MCF 10A (cell line): Measurements from ENCODE around the gene SLC22A13. TPM values are rescaled to one million over a fixed set of nuclear protein-coding genes. Genes with fewer than 3 reads are reported as not detected.

Source experiments
- BruUV-seq: library from RNA; stranded (reverse); fragments of 400-500 nt; replicated peaks from 2 replicates; lab custom pipeline; 2021; lab: Mats Ljungman, UMichigan
- CTCF ChIA-PET: fragments of 300-600 bp; sonication (Branson Sonifier 250); formaldehyde crosslinking; extraction: SDS; loops from one replicate; lab custom pipeline; 2021; ENCODE audit warnings: antibody characterized with exemption, inconsistent platforms; lab: Yijun Ruan, JAX
- POLR2A ChIA-PET: fragments of 300-600, 350-650 bp; sonication (Branson Sonifier 250); formaldehyde crosslinking; extraction: SDS; loops from one replicate; lab custom pipeline; 2020; ENCODE audit warnings: antibody characterized with exemption, inconsistent platforms; lab: Yijun Ruan, JAX
- DNase-seq: peaks from one replicate; pipeline ENCODE4 v3.0.0-alpha.2; 2018; ENCODE audit not compliant: unreplicated experiment
- H3K27ac Mint-ChIP-seq: one replicate; pipeline ENCODE4 v1.8.0; 2022; ENCODE audit warnings: mild to moderate bottlenecking, low read depth, mixed read lengths; ENCODE audit not compliant: unreplicated experiment
- H3K27me3 Mint-ChIP-seq: one replicate; pipeline ENCODE4 v1.8.0; 2022; ENCODE audit warnings: mixed read lengths; ENCODE audit not compliant: insufficient read depth, unreplicated experiment
- H3K36me3 Mint-ChIP-seq: one replicate; pipeline ENCODE4 v1.8.0; 2022; ENCODE audit warnings: mild to moderate bottlenecking, moderate library complexity, mixed read lengths; ENCODE audit not compliant: insufficient read depth, unreplicated experiment
- H3K4me1 Mint-ChIP-seq: one replicate; pipeline ENCODE4 v1.8.0; 2022; ENCODE audit warnings: mixed read lengths; ENCODE audit not compliant: insufficient read depth, unreplicated experiment
- H3K4me3 Mint-ChIP-seq: one replicate; pipeline ENCODE4 v1.8.0; 2022; ENCODE audit warnings: mild to moderate bottlenecking, moderate library complexity, mixed read lengths; ENCODE audit not compliant: unreplicated experiment
- H3K9me3 Mint-ChIP-seq: one replicate; pipeline ENCODE4 v1.8.0; 2022; ENCODE audit warnings: mixed read lengths; ENCODE audit not compliant: unreplicated experiment
- intact Hi-C: fragments of 100-400 bp; cut with micrococcal nuclease; formaldehyde crosslinking; loops from 2 replicates; pipeline ENCODE4 v1.14.1; 2022
- total RNA-seq: library from RNA; stranded (reverse); gene quantifications from 2 replicates; pipeline ENCODE4 v1.2.3, GENCODE V29; 2022
- TF ChIP-seq, protein P1 (sequence below): fragments of 200-600 bp; IDR thresholded peaks from one replicate; pipeline ENCODE4 v1.8.0; 2022; ENCODE audit warnings: antibody characterized with exemption, mild to moderate bottlenecking; ENCODE audit not compliant: unreplicated experiment

Gene SLC22A13
- total RNA-seq, 1 experiment from 2014 or later, result 1.9 TPM

DNA sequence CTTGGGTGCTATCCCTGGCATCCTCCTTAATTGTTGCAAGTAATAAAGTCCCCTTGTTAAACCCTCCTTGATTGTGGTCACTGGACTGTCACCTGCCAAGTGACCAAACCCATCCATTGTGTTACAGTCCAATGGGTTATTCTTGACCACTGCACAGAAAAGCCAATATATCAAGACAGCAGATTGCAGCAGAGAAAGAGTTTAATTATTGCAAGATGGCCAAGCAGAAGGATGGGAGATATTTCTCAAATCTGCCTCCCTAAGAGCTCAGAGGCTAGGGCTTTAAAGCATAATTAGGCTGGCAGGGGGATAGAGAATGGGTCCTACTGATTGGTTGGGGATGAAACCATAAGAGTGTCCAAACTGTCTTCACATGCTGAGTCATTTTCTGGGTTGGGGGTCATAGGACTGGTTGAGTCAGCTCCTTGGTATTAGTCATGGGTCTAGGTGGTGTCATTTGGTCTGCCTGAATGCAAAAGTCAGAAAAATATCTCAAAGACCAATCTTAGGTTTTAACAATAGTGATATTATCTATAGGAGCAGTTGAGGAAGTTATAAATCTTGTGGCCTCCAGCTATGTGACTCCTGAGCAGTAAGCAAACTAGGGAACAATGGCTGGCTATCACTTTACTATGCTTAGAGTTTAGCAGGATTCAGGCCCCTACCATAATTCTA lies 61.9 kb downstream of the SLC22A13 start:
- Mint-ChIP-seq H3K4me1 (no peaks in the 10 kb centered on the region), H3K4me3 (no peak overlapping the region), H3K36me3 (peaks cover 6% of the 10 kb centered on the region), H3K9me3 (no peaks in the 10 kb centered on the region), H3K27ac (peak overlapping the region; percentile 59), H3K27me3 (no peaks in the 10 kb centered on the region)
- DNase-seq, result peak; percentile 39
- ChIA-PET CTCF (interaction anchor here (0.6 to 3.7 kb wide), 2 partner anchors 19 to 25 kb away, joined by 3 to 17 read pairs; partner anchors contain the start of gene XYLB), POLR2A (interaction anchor here (0.8 kb wide), 1 partner anchor 191 kb away, joined by 3 read pairs; the partner anchor contains the start of gene ACAA1)
- intact Hi-C loops, result no loop called here
- BruUV-seq, result no TSS peak
- TF ChIP-seq, protein P1, sequence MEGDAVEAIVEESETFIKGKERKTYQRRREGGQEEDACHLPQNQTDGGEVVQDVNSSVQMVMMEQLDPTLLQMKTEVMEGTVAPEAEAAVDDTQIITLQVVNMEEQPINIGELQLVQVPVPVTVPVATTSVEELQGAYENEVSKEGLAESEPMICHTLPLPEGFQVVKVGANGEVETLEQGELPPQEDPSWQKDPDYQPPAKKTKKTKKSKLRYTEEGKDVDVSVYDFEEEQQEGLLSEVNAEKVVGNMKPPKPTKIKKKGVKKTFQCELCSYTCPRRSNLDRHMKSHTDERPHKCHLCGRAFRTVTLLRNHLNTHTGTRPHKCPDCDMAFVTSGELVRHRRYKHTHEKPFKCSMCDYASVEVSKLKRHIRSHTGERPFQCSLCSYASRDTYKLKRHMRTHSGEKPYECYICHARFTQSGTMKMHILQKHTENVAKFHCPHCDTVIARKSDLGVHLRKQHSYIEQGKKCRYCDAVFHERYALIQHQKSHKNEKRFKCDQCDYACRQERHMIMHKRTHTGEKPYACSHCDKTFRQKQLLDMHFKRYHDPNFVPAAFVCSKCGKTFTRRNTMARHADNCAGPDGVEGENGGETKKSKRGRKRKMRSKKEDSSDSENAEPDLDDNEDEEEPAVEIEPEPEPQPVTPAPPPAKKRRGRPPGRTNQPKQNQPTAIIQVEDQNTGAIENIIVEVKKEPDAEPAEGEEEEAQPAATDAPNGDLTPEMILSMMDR, result no peak

Other genes with a start within 250 kb of the SLC22A13 start
- 1.8 and 3.1 TPM in 2 replicates for gene PLCD1, start 236.2 kb upstream of the SLC22A13 start, total RNA-seq
- gene DLEC1, start 226.6 kb upstream of the SLC22A13 start, total RNA-seq, result 1.3 TPM in 1 of 2 replicates, not detected in the other
- gene ACAA1, start 128.7 kb upstream of the SLC22A13 start, total RNA-seq, result 36.6 and 46.7 TPM in 2 replicates
- 19.7 and 21.2 TPM in 2 replicates for gene MYD88, start 127.2 kb upstream of the SLC22A13 start, total RNA-seq
- 71.7 and 75.5 TPM in 2 replicates for gene OXSR1, start 100.3 kb upstream of the SLC22A13 start, total RNA-seq
- gene SLC22A14, start 16.5 kb downstream of the SLC22A13 start, total RNA-seq, result 0.44 and 0.64 TPM in 2 replicates
- gene XYLB, start 81.0 kb downstream of the SLC22A13 start, total RNA-seq, result 4.4 and 6.6 TPM in 2 replicates
- gene ACVR2B, start 188.1 kb downstream of the SLC22A13 start, total RNA-seq, result 3.6 and 3.8 TPM in 2 replicates
- 17.5 and 21.9 TPM in 2 replicates for gene EXOG, start 230.5 kb downstream of the SLC22A13 start, total RNA-seq